Activated CD4-positive, CD25-positive, alpha-beta regulatory T cell treated with anti-CD3 and anti-CD28 coated beads, Interleukin-2, amount 50 U/mL, for 24 hours (primary cell): Measurements from ENCODE around the gene CLIP4.

Experiments
- ATAC-seq, 2 donors: fragments of 150-1000 bp; cut with Tn5 transposase; one replicate each; pipeline ENCODE4 v1.10.0; 2021; ENCODE audit warnings: mild to moderate bottlenecking in 1 of 2, moderate library complexity in 1 of 2

The CLIP4 gene

GRCh38 chr2:29223851-29224692 is 108.9 kb downstream of the CLIP4 start:
- ATAC-seq = no peak

- no peak for ATAC-seq
Observed at GRCh38 chr2:29224693-29225551, 109.7 kb downstream of the CLIP4 start.

- ATAC-seq = no peak
Observed at GRCh38 chr2:29225814-29226213, 110.6 kb downstream of the CLIP4 start.

GRCh38 chr2:29226375-29226774 is 111.2 kb downstream of the CLIP4 start:
- no peak for ATAC-seq

- no peak for ATAC-seq
Observed at GRCh38 chr2:29226808-29227207, 111.6 kb downstream of the CLIP4 start.

- ATAC-seq = no peak
Observed at GRCh38 chr2:29227935-29228675, 112.9 kb downstream of the CLIP4 start.

- ATAC-seq = no peak
Observed at GRCh38 chr2:29228947-29229346, 113.7 kb downstream of the CLIP4 start.

- ATAC-seq = no peak
Observed at GRCh38 chr2:29229640-29230039, 114.4 kb downstream of the CLIP4 start.

- no peak for ATAC-seq
Observed at GRCh38 chr2:29232041-29232440, 116.8 kb downstream of the CLIP4 start.

GRCh38 chr2:29233428-29233827 is 118.2 kb downstream of the CLIP4 start:
- no peak for ATAC-seq

- ATAC-seq = no peak
Observed at GRCh38 chr2:29235411-29235810, 120.2 kb downstream of the CLIP4 start.

GRCh38 chr2:29236074-29236473 is 120.9 kb downstream of the CLIP4 start:
- no peak for ATAC-seq

- no peak for ATAC-seq
Observed at GRCh38 chr2:29238497-29238896, 123.3 kb downstream of the CLIP4 start.
